ENCODE measurements around the gene MB21D2.
"Not testable (repeated sequence)": the region's sequence is repeated elsewhere in the genome, so short reads cannot be mapped to it uniquely, and the experiment has no call there.

MB21D2 gene

GRCh38 chr3:192802957-192803899 is 114.4 kb downstream of the MB21D2 start:
- peak; percentile 59 for DNase-seq (ENCODE audit: low spot score)

- no peak for DNase-seq (ENCODE audit: low spot score)
These were observed 115.7 kb downstream of the MB21D2 start for GRCh38 chr3:192801985-192802384.

DNA sequence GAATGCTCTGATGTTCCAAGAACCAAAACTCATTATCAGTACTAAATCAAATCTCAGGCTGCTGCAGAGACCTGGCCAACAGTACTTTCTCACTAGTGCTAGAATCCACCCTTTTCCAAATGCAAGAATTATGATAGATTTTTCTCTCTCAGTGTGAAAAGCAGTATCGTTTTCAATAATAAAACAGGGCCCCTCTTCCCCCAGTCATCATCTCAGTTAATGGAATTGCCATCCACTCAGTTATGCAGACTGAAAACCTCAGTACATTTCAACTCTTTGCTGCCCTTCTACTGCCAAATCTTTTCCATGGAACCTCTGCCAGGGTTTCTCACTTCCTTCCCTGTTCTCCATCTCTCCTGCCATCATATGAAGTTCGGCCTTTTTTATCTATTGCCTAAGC is 117.9 kb downstream of the MB21D2 start:
- DNase-seq (ENCODE audit: low spot score): no peak

- no peak for DNase-seq (ENCODE audit: low spot score)
These were observed 122.6 kb downstream of the MB21D2 start for GRCh38 chr3:192795021-192795420.

DNA sequence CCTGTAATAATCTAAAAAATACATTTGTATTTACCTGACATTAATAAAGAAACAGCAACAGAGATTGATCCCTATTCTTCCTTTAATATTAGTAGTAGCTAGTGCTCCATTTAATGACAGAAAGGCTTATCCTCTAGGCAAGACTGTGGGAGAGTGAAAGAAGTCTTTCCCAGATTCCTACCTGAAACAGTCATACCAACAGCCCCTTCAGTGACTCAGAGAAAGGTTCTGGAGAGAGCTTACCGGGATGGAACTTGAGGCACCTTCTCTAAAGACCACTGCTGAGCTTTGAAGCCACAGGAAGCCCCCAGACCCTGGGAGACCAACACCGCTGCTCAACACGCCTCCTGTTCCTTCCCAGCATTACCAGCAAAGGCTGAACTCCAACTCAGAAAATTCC is 123.4 kb downstream of the MB21D2 start:
- DNase-seq (ENCODE audit: low spot score): no peak

DNA sequence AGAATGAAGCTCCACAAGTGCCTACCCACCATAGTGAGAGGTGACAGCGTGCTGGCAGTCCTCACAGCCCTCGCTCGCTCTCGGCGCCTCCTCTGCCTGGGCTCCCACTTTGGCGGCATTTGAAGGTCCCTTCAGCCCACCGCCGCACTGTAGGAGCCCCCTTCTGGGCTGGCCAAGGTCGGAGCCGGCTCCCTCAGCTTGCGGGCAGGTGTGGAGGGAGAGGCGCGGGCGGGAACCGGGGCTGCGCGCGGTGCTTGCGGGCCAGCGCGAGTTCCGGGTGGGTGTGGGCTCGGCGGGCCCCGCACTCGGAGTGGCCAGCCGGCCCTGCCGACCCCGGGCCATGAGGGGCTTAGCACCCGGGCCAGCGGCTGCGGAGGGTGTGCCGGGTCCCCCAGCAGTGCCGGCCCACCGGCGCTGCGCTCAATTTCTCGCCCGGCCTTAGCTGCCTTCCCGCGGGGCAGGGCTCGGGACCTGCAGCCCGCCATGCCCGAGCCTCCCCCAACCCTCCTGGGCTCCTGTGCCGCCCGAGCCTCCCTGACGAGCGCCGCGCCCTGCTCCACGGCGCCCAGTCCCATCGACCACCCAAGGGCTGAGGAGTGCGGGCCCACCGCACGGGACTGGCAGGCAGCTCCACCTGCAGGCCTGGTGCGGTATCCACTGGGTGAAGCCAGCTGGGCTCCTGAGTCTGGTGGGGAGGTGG is 128.7 kb downstream of the MB21D2 start:
- DNase-seq (ENCODE audit: low spot score): not testable (repeated sequence)

DNA sequence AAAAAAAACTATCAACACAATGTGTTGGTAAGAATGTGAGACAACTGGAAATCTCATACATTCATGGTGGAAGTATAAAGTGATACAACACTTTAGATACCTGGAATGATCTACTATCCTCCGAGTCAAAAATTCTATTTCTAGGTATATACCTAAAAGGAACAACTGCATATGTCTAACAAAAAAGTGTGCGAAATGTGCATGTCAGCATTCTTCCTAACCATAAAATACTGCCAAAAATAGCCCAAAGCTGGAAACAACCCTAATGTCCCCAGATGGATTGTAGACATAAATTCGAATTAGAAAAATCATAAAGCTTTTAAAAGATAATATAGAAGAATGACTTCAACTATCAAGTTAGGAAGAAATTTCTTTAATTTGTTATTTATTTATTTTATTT is 139.1 kb downstream of the MB21D2 start:
- DNase-seq (ENCODE audit: low spot score): no peak

DNA sequence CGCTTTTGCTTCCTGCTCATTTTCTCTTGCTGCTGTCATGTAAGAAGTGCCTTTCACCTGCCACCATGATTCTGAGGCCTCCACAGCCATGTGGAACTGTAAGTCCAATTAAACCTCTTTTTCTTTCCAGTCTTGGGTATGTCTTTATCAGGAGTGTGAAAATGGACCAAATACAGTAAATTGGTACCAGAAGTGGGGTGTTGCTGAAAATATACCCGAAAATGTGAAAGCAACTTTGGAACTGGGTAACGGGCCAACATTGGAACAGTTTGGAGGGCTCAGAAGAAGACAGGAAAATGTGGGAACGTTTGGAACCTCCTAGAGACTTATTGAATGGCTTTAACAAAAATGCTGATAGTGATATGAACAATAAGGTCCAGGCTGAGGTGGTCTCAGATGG is 143.3 kb downstream of the MB21D2 start:
- DNase-seq (ENCODE audit: low spot score): not testable (repeated sequence)

DNA sequence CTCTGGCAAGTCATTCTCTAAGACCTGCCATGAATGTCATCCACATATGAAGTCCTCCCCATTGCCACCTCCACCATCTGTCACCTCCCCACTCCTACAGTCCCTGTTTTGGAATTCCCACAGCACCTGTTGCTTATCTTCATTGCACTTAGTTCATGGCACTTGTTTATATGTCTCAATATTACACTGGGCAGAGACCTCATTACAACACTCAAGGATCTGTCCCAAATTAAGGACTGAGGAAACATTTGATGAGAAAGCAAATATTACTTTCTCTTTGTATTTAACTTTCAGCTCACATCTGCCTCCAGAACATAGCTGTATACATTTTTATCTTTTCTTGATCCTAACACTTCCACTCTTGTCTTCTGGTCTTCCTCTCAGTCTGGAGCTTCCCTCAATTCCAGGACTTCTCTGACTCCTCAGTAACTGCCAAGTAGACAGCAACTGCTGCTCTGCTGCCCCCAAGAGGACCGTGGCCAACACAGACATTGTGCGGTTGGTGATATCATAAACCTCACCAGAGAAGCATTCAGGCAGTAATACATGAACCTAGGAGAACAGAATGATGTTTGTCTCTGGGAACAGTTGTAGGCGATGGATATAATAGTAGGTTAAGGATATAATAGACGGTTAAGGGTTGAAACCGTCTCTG is 145.3 kb downstream of the MB21D2 start:
- peak; percentile 50 for DNase-seq (ENCODE audit: low spot score)

DNA sequence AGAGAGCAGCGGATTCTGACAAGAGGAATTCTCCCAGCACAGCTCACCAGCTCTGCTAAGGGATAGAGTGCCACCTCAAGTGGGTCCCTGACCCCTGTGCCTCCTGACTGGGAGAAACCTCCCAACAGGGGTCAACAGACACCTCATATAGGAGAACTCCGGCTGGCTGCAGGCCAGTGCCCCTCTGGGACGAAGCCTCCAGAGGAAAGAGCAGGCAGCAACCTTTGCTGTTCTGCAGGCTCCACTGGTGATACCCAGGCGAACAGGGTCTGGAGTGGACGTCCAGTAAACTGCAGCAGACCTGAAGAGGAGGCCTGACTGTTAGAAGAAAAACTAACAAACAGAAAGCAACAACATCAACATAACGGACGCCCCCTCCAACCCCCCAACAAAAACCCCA is 159.0 kb downstream of the MB21D2 start:
- DNase-seq (ENCODE audit: low spot score): no peak

DNA sequence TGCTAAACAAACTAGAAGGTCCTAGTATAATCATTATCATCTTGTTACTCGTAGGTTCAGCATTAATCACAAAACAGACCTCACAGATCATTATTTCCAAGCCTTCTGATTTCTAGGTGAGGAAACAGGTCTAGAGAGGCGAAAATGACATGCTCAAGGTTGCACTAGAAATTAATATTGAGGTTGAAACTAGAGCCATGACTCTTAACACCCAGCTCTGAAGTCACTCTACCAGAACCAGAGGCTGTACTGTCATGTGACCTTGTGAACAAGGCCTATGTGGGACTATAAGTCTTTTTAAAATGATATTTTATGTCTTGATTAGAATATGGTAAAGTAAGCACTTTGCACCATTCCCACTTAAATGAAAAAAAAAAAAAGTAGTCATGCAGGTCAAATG is 166.5 kb downstream of the MB21D2 start:
- no peak for DNase-seq (ENCODE audit: low spot score)

DNA sequence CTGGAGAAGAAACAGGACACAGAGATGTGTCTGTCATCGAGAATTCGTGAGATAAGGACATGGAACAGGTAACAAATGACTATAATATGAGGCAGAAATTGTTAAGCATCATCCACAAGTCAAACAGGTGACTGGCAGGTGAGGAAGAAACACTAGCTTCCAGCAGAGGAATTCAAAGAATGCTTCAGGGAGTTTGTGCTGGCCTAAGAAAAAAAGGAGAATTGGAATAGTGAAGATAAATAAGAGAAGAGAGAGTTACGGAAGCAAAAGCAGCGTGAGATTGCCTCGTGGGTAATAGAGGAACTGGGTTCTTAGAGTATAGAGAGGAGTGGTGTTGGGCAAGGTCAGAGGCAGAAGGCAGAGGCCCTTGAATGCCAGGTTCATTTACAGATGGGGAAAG is 167.5 kb downstream of the MB21D2 start:
- DNase-seq (ENCODE audit: low spot score): no peak

DNA sequence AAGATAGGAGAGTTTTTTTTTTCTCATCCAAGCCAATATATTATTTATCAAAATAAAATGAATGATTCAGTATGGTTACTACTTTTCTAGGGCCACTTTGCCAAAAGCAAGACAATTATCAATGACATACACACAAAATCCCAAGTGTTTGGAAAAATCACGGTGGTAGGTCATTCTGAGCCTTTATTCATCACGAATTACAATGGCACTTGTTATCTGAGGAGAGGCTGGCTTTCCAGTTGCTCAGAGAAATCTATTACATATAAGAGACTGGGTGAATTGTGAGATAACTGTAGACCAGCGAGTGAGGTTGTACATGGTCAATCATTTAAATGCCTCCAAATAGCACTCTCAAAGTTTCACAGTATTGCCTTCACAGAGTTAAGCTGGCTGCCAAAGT is 169.9 kb downstream of the MB21D2 start:
- DNase-seq (ENCODE audit: low spot score): no peak

- DNase-seq (ENCODE audit: low spot score): no peak
These were observed 170.5 kb downstream of the MB21D2 start for GRCh38 chr3:192747145-192747544.

Data from HuH-7 (cell line).